Adipose tissue (tissue), 3 donors: ENCODE measurements around the gene MECP2. TPM values are rescaled to one million over a fixed set of nuclear protein-coding genes. Genes with fewer than 3 reads are reported as not detected.

Experiments used
- H3K27ac ChIP-seq: one replicate; pipeline ENCODE4 v1.5.1; 2013; ENCODE audit warnings: low read depth, low read length
- WGBS, 3 donors: extraction: QIAGEN DNeasy Blood & Tissue Kit; methylation state at CpG; one replicate each; pipeline ENCODE4 v1.1.7; 2013; 5-methylcytosine and 5-hydroxymethylcytosine counted together
- polyA plus RNA-seq, 3 donors: library from polyadenylated mRNA; stranded (reverse); fragments of 200-250 nt; gene quantifications; one replicate each; pipeline ENCODE4 v1.2.3, GENCODE V29; 2013
- donor health status: healthy with polysubstance abuse.
- donor health status: Bipolar disorder and iron deficiency.
- donor health status: healthy.

MECP2 gene
- polyA plus RNA-seq, 3 donors = 7.6 to 15.5 (median 13.3) TPM

GRCh38 chrX:154082396-154083125, 15.0 kb downstream of the MECP2 start:
- no peak overlapping the region for H3K27ac ChIP-seq
- 53 to 55% (median 55%) methylated on average over 11 of the region's 11 CpGs for WGBS, 3 donors

- 69 to 92% (median 75%) methylated on average over 4 of the region's 4 CpGs for WGBS, 3 donors
- H3K27ac ChIP-seq = no peak overlapping the region
Observed at GRCh38 chrX:154077101-154077500, 20.4 kb downstream of the MECP2 start.

- WGBS, 3 donors = 29 to 68% (median 44%) methylated on average over 1 to 3 of the region's 3 CpGs
- no peak overlapping the region for H3K27ac ChIP-seq
Observed at GRCh38 chrX:154074199-154074598, 23.3 kb downstream of the MECP2 start.

GRCh38 chrX:154072192-154072591, 25.3 kb downstream of the MECP2 start:
- no peak overlapping the region for H3K27ac ChIP-seq
- WGBS, 3 donors = 62 to 78% (median 72%) methylated on average over 1 of the region's 1 CpG

- WGBS, 3 donors = 62 to 95% (median 76%) methylated on average over 3 of the region's 3 CpGs
- H3K27ac ChIP-seq = no peak overlapping the region
Observed at GRCh38 chrX:154068560-154068959, 29.0 kb downstream of the MECP2 start.

- WGBS, 3 donors = 79 to 85% (median 85%) methylated on average over 8 to 9 of the region's 9 CpGs
- no peak overlapping the region for H3K27ac ChIP-seq
Observed at GRCh38 chrX:154064637-154065435, 32.7 kb downstream of the MECP2 start.

- no peak overlapping the region for H3K27ac ChIP-seq
- 64 to 74% (median 73%) methylated on average over 4 of the region's 4 CpGs for WGBS, 3 donors
Observed at GRCh38 chrX:154063234-154063633, 34.3 kb downstream of the MECP2 start.

- H3K27ac ChIP-seq = no peak overlapping the region
- WGBS, 3 donors = 67 to 80% (median 76%) methylated on average over 8 of the region's 8 CpGs
Observed at GRCh38 chrX:154061801-154062200, 35.7 kb downstream of the MECP2 start.

GRCh38 chrX:154059729-154060245, 37.7 kb downstream of the MECP2 start:
- WGBS, 3 donors = 62 to 66% (median 64%) methylated on average over 5 of the region's 5 CpGs
- H3K27ac ChIP-seq = no peak overlapping the region

- 19 to 31% (median 26%) methylated on average over 1 of the region's 1 CpG for WGBS, 3 donors
- H3K27ac ChIP-seq = no peak overlapping the region
Observed at GRCh38 chrX:154059231-154059630, 38.3 kb downstream of the MECP2 start.

GRCh38 chrX:154058214-154058997, 39.1 kb downstream of the MECP2 start:
- no peak overlapping the region for H3K27ac ChIP-seq
- 75 to 93% (median 76%) methylated on average over 10 to 11 of the region's 11 CpGs for WGBS, 3 donors

GRCh38 chrX:154057791-154058190, 39.7 kb downstream of the MECP2 start:
- H3K27ac ChIP-seq = no peak overlapping the region
- WGBS, 3 donors = 82 to 100% (median 93%) methylated on average over 1 of the region's 1 CpG

- 43 to 48% (median 43%) methylated on average over 8 of the region's 8 CpGs for WGBS, 3 donors
- H3K27ac ChIP-seq = no peak overlapping the region
Observed at GRCh38 chrX:154056770-154057241, 40.7 kb downstream of the MECP2 start.

GRCh38 chrX:154051201-154051810, 46.2 kb downstream of the MECP2 start:
- H3K27ac ChIP-seq = no peak overlapping the region
- 25 to 35% (median 28%) methylated on average over 8 of the region's 8 CpGs for WGBS, 3 donors

- H3K27ac ChIP-seq = no peak overlapping the region
- 68 to 77% (median 70%) methylated on average over 6 to 7 of the region's 7 CpGs for WGBS, 3 donors
Observed at GRCh38 chrX:154050113-154050495, 47.4 kb downstream of the MECP2 start.

GRCh38 chrX:154049209-154050112, 48.1 kb downstream of the MECP2 start:
- WGBS, 3 donors = 31 to 57% (median 54%) methylated on average over 12 to 13 of the region's 13 CpGs
- H3K27ac ChIP-seq = no peak overlapping the region

- WGBS, 3 donors = 85 to 92% (median 89%) methylated on average over 11 of the region's 11 CpGs
Observed at GRCh38 chrX:154048398-154048797, 49.1 kb downstream of the MECP2 start.

More at GRCh38 chrX:154048398-154048797, 49.1 kb downstream of the MECP2 start:
- H3K27ac ChIP-seq = no peak overlapping the region
